A549 (cell line): Measurements from ENCODE around the gene SAP130. TPM values are rescaled to one million over a fixed set of nuclear protein-coding genes. Genes with fewer than 3 reads are reported as not detected.

Experiments
- ATAC-seq, 2 experiments: fragments of 200-7000 bp in 1 of 2; fragments of >200 bp in 1 of 2; cut with Nextera tagmentation in 1 of 2; cut with Tn5 transposase in 1 of 2; 3 replicates each; pipeline versions ENCODE4 v1.8.0 to v1.9.1; 2018 to 2020; ENCODE audit warnings: mild to moderate bottlenecking in 1 of 2, moderate library complexity in 1 of 2
- CTCF ChIA-PET: fragments of 300-600 bp; sonication (Branson Sonifier 250); formaldehyde crosslinking; extraction: SDS; loops from one replicate; lab custom pipeline; 2021; ENCODE audit warnings: antibody characterized with exemption, inconsistent platforms; lab: Yijun Ruan, JAX
- POLR2A ChIA-PET: fragments of 350-600 bp; formaldehyde crosslinking; extraction: SDS; loops from one replicate; lab custom pipeline; 2021; ENCODE audit warnings: antibody characterized with exemption, inconsistent platforms; lab: Yijun Ruan, JAX
- DNase-seq, 2 experiments: peaks; one replicate each; pipeline versions ENCODE4 v3.0.0 to v3.0.0-alpha.2; 2011 to 2016; ENCODE audit warnings: low read depth in 1 of 2, low spot score in 1 of 2
- FAIRE-seq: peaks from 2 replicates; lab custom pipeline; 2011; peaks lifted over from hg19 to GRCh38; lab: Jason Lieb, UNC
- H3K27ac ChIP-seq, 2 experiments: fragments of >200 bp; sonication (Bioruptor Twin); formaldehyde crosslinking; 3 replicates each; pipeline ENCODE4 v1.5.1; 2016 to 2017
- H3K4me1 ChIP-seq: fragments of >200 bp; sonication (Bioruptor Twin); formaldehyde crosslinking; 3 replicates; pipeline ENCODE4 v1.6.1; 2016
- H3K4me2 ChIP-seq: fragments of >200 bp; sonication (Bioruptor Twin); formaldehyde crosslinking; 3 replicates; pipeline ENCODE4 v1.6.1; 2016
- H3K4me3 ChIP-seq: fragments of >200 bp; sonication (Bioruptor Twin); formaldehyde crosslinking; 3 replicates; pipeline ENCODE4 v1.5.1; 2016
- H3K9me3 ChIP-seq: fragments of >200 bp; sonication (Bioruptor Twin); formaldehyde crosslinking; 3 replicates; pipeline ENCODE4 v1.6.1; 2016
- CBX8 ChIP-seq: fragments of 200-600 bp; sonication (generic); IDR thresholded peaks from 2 replicates; pipeline ENCODE4 v1.6.1; 2016
- CEBPB ChIP-seq, 2 experiments: fragments of >200 bp in 1 of 2; sonication (Bioruptor Twin) in 1 of 2; formaldehyde crosslinking in 1 of 2; IDR thresholded peaks; 2 replicates each; pipeline ENCODE4 v1.6.1; 2012 to 2016
- CHD2 ChIP-seq: fragments of 150-350 bp; IDR thresholded peaks from 2 replicates; pipeline ENCODE4 v1.6.1; 2014; ENCODE audit warnings: low read length; ENCODE audit not compliant: partially characterized antibody
- ELK1 ChIP-seq: fragments of 150-350 bp; IDR thresholded peaks from 2 replicates; pipeline ENCODE4 v1.6.1; 2014; ENCODE audit warnings: low read depth, mild to moderate bottlenecking, low read length
- EP300 ChIP-seq, 2 experiments: fragments of >200 bp; sonication (Bioruptor Twin); formaldehyde crosslinking; IDR thresholded peaks; 2 replicates in 1 of 2; 3 replicates in 1 of 2; pipeline ENCODE4 v1.6.1; 2016 to 2017
- FOSL2 ChIP-seq, 2 experiments: fragments of 450-650 bp in 1 of 2; fragments of >200 bp in 1 of 2; sonication (Bioruptor Twin) in 1 of 2; formaldehyde crosslinking; IDR thresholded peaks; 2 replicates each; pipeline versions ENCODE4 v1.5.0 to v1.6.1; 2016 to 2020; ENCODE audit warnings: mild to moderate bottlenecking in 1 of 2, moderate library complexity in 1 of 2
- FOXS1 ChIP-seq: fragments of 250-450 bp; sonication (Bioruptor Pico); IDR thresholded peaks from 2 replicates; pipeline ENCODE4 v1.5.0; 2020; ENCODE audit warnings: mild to moderate bottlenecking, moderate library complexity
- GATA3 ChIP-seq: IDR thresholded peaks from 2 replicates; pipeline ENCODE4 v1.6.1; 2012; ENCODE audit warnings: borderline replicate concordance
- HDAC2 ChIP-seq: fragments of 200-600 bp; sonication (generic); IDR thresholded peaks from 2 replicates; pipeline ENCODE4 v1.6.1; 2016
- HOXA7 ChIP-seq: fragments of 250-450 bp; sonication (Bioruptor Pico); IDR thresholded peaks from 2 replicates; pipeline ENCODE4 v1.5.0; 2020; ENCODE audit warnings: mild to moderate bottlenecking, moderate library complexity
- JUNB ChIP-seq: fragments of >200 bp; sonication (Bioruptor Twin); formaldehyde crosslinking; IDR thresholded peaks from 2 replicates; pipeline ENCODE4 v1.6.1; 2016
- KDM5A ChIP-seq: fragments of 200-600 bp; sonication (generic); IDR thresholded peaks from 2 replicates; pipeline ENCODE4 v1.6.1; 2016; ENCODE audit warnings: antibody characterized with exemption, mild to moderate bottlenecking
- MAFK ChIP-seq: fragments of 450-650 bp; IDR thresholded peaks from 2 replicates; pipeline ENCODE4 v1.6.1; 2014; ENCODE audit not compliant: partially characterized antibody
- MAX ChIP-seq: IDR thresholded peaks from 2 replicates; pipeline ENCODE4 v1.6.1; 2012
- RARB ChIP-seq: fragments of 250-450 bp; sonication (Bioruptor Pico); IDR thresholded peaks from 2 replicates; pipeline ENCODE4 v1.8.0; 2021; ENCODE audit warnings: mild to moderate bottlenecking, moderate library complexity
- REST ChIP-seq: fragments of 200-600 bp; sonication (generic); IDR thresholded peaks from 2 replicates; pipeline ENCODE4 v1.6.1; 2016; ENCODE audit warnings: antibody characterized with exemption, mild to moderate bottlenecking, moderate library complexity
- SREBF2 ChIP-seq: fragments of 450-650 bp; IDR thresholded peaks from 2 replicates; pipeline ENCODE4 v1.6.1; 2014; ENCODE audit warnings: mild to moderate bottlenecking, moderate library complexity
- TFCP2L1 ChIP-seq: fragments of 250-450 bp; sonication (Bioruptor Pico); IDR thresholded peaks from 2 replicates; pipeline ENCODE4 v1.5.0; 2021; ENCODE audit warnings: mild to moderate bottlenecking
- TP53 ChIP-seq: fragments of 250-450 bp; sonication (Bioruptor Pico); IDR thresholded peaks from 2 replicates; pipeline ENCODE4 v1.5.0; 2021; ENCODE audit warnings: mild to moderate bottlenecking, moderate library complexity
- ZNF302 ChIP-seq: fragments of 250-450 bp; sonication (Bioruptor Pico); IDR thresholded peaks from 2 replicates; pipeline ENCODE4 v1.9.0; 2021; ENCODE audit warnings: inconsistent platforms, mild to moderate bottlenecking, moderate library complexity
- WGBS: methylation state at CpG from one replicate; pipeline ENCODE4 v1.1.6; 2017; ENCODE audit errors: missing lambda C conversion rate; 5-methylcytosine and 5-hydroxymethylcytosine counted together
- polyA plus RNA-seq, 4 experiments: library from polyadenylated mRNA; depleted of rRNA in 3 of 4; stranded (reverse); fragments of >200 nt; fragmentation: RNase III in 1 of 4; extraction: RNeasy Plus Mini Kit Qiagen cat#74134 plus additional on column Dnase treatment in 1 of 4; gene quantifications; 2 replicates in 3 of 4; 3 replicates in 1 of 4; pipeline ENCODE4 v1.2.3, GENCODE V29; 2011 to 2017

Gene SAP130
- polyA plus RNA-seq, 2 of the 4 experiments (the other 2 are of a cell fraction) = 13.9 to 15.1 TPM

DNA sequence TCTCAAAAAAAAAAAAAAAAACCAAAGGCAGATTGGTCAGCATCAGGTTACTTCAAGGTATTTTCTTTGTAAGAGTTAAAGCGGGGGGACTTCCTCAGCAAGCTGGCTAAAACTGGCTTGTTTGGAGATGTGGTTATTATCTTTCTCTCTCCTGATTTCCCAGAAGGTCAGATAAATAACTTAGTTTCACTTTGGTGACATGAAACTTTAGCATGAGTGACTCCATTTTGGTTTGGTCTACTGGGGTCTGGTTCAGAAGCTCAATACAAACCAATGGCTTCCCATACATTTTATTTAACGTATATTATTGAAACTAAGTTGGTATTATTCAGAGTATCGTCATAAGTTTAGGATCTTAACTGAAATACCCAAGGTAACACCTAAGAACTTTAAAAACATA is 100.5 kb downstream of the SAP130 start (continued):
- no peak for TF ChIP-seq ELK1
- no peak for TF ChIP-seq TFCP2L1 (CRISPR knock-in tag)

DNA sequence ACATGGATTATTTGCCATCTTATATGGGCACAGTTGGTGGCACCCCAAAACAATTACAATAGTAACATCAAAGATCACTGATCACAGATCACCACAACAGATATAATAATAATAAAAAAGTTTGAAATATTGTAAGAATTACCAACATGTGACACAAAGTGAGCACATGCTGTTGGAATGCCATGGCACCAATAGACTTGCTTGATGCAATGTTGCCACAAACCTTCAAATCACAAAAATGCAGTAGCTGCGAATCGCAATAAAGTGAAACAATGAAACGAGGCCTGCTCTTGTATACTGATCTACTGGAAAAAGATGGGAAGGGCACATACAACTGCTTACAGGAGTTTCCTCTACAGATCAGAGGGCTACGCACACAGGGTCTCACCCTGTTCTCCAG is 109.9 kb downstream of the SAP130 start:
- Histone ChIP-seq H3K27ac (no peak overlapping the region), H3K9me3 (no peaks in the 10 kb centered on the region), H3K4me1 (peaks cover 11% of the 10 kb centered on the region; the same call in 2 of the 3 replicates), H3K4me2 (no peak overlapping the region), H3K4me3 (no peak overlapping the region)
- no peak for FAIRE-seq
- DNase-seq = no peak
- WGBS = 95% methylated on average over 4 of the region's 4 CpGs
- POLR2A ChIA-PET = no interaction called here
- no peak for ATAC-seq
- CTCF ChIA-PET = interaction anchor here (0.5 to 1.7 kb wide), 2 partner anchors 9 to 636 kb away, joined by 3 to 4 read pairs; no protein-coding TSS in a partner anchor
- TF ChIP-seq CBX8 (no peak), TP53 (no peak), FOXS1 (CRISPR knock-in tag) (no peak), EP300 (IDR thresholded peaks at IDR 0.05) (no peak), MAX (no peak), ELK1 (no peak), HDAC2 (no peak), HOXA7 (no peak), REST (no peak), ZNF302 (CRISPR knock-in tag) (no peak), MAFK (no peak), RARB (CRISPR knock-in tag) (no peak), CHD2 (no peak)

GRCh38 chr2:127913808-127914457 is 113.9 kb downstream of the SAP130 start:
- no peak for TF ChIP-seq KDM5A
- TF ChIP-seq FOSL2 (IDR thresholded peaks at IDR 0.05) = peak; percentile 63
- TF ChIP-seq FOSL2 (CRISPR knock-in tag; IDR thresholded peaks at IDR 0.05) = peak; percentile 85
- peak in 1 of 2 experiments; percentile 37; a peak in 1 of 4 replicates for TF ChIP-seq CEBPB (IDR thresholded peaks at IDR 0.05)
- peak; percentile 18; the same call in 1 of the 2 replicates for TF ChIP-seq MAX
- TF ChIP-seq SREBF2 = no peak
- 0 out of 2 replicates have a peak, but pooled peaks have one; percentile 38 for TF ChIP-seq JUNB
- no peak for TF ChIP-seq GATA3
- POLR2A ChIA-PET = interaction anchor here (0.7 kb wide), 1 partner anchor 14 kb away, joined by 3 read pairs; no protein-coding TSS in a partner anchor

More at GRCh38 chr2:127913808-127914457, 113.9 kb downstream of the SAP130 start:
- peak; percentile 88 for ATAC-seq
- CTCF ChIA-PET = no interaction called here
- Histone ChIP-seq H3K9me3 (no peaks in the 10 kb centered on the region), H3K4me2 (peak overlapping the region; percentile 19; the same call in 1 of the 3 replicates), H3K4me1 (peaks cover 11% of the 10 kb centered on the region; the same call in 2 of the 3 replicates), H3K27ac (0 out of 6 replicates have a peak overlapping the region, but pooled peaks of 1 of the 2 experiments have one; percentile 1), H3K4me3 (no peak overlapping the region)
- FAIRE-seq = no peak
- 30% methylated on average over 8 of the region's 8 CpGs for WGBS
- DNase-seq = peak; percentile 31 to 65
